GM23338 (cell line): ENCODE measurements around the gene MYT1. TPM values are rescaled to one million over a fixed set of nuclear protein-coding genes. Genes with fewer than 3 reads are reported as not detected.

Experiments
- ATAC-seq: fragments of 200-7000 bp; cut with Tn5 transposase; 3 replicates; pipeline ENCODE4 v1.9.1; 2020
- DNase-seq: peaks from one replicate; pipeline ENCODE4 v3.0.0-alpha.2; 2015; ENCODE audit warnings: low spot score
- H2AFZ ChIP-seq: fragments of 200-600 bp; sonication (generic); 2 replicates; pipeline ENCODE4 v1.8.0; 2016; ENCODE audit warnings: antibody characterized with exemption, mild to moderate bottlenecking, moderate library complexity
- H3F3A ChIP-seq: fragments of 200-600 bp; sonication (generic); replicated peaks from 2 replicates; pipeline ENCODE4 v1.8.0; 2017; ENCODE audit warnings: antibody characterized with exemption, mixed run types, low read depth
- H3K27ac ChIP-seq: fragments of 200-600 bp; sonication (generic); 2 replicates; pipeline ENCODE4 v1.6.1; 2016; ENCODE audit warnings: low read depth
- H3K27me3 ChIP-seq: fragments of 200-600 bp; sonication (generic); 2 replicates; pipeline ENCODE4 v1.8.0; 2016; ENCODE audit warnings: mild to moderate bottlenecking, mixed run types, moderate library complexity; ENCODE audit not compliant: insufficient read depth
- H3K36me3 ChIP-seq: fragments of 200-600 bp; sonication (generic); 2 replicates; pipeline ENCODE4 v1.8.0; 2016; ENCODE audit warnings: mild to moderate bottlenecking; ENCODE audit not compliant: insufficient read depth
- H3K4me1 ChIP-seq: fragments of 200-600 bp; sonication (generic); 2 replicates; pipeline ENCODE4 v1.8.0; 2016; ENCODE audit warnings: mild to moderate bottlenecking, moderate library complexity; ENCODE audit not compliant: insufficient read depth
- H3K4me2 ChIP-seq: fragments of 200-600 bp; sonication (generic); 2 replicates; pipeline ENCODE4 v1.7.1; 2017; ENCODE audit warnings: mixed run types
- H3K4me3 ChIP-seq: fragments of 200-600 bp; sonication (generic); 2 replicates; pipeline ENCODE4 v1.6.1; 2016; ENCODE audit warnings: mixed run types
- H3K79me2 ChIP-seq: fragments of 200-600 bp; sonication (generic); replicated peaks from 2 replicates; pipeline ENCODE4 v1.8.0; 2017; ENCODE audit warnings: mild to moderate bottlenecking; ENCODE audit not compliant: insufficient read depth
- H3K9me2 ChIP-seq: fragments of 200-600 bp; sonication (generic); 2 replicates; pipeline ENCODE4 v1.8.0; 2017; ENCODE audit not compliant: insufficient read depth
- H4K20me1 ChIP-seq: fragments of 200-600 bp; sonication (generic); replicated peaks from 2 replicates; pipeline ENCODE4 v1.8.0; 2017; ENCODE audit warnings: mild to moderate bottlenecking; ENCODE audit not compliant: insufficient read depth
- H3K27ac Mint-ChIP-seq: 2 replicates; pipeline ENCODE4 v1.8.0; 2020; ENCODE audit warnings: inconsistent platforms, mild to moderate bottlenecking, moderate library complexity, mixed read lengths
- H3K27me3 Mint-ChIP-seq: 3 replicates; pipeline ENCODE4 v1.8.0; 2022; ENCODE audit warnings: low read depth, mild to moderate bottlenecking, moderate library complexity, mixed read lengths, inconsistent platforms; ENCODE audit not compliant: insufficient read depth, poor library complexity
- H3K36me3 Mint-ChIP-seq: 3 replicates; pipeline ENCODE4 v1.8.0; 2021; ENCODE audit warnings: low read depth, mild to moderate bottlenecking, inconsistent platforms, moderate library complexity, mixed read lengths
- H3K4me1 Mint-ChIP-seq: 3 replicates; pipeline ENCODE4 v1.8.0; 2020; ENCODE audit warnings: mild to moderate bottlenecking, inconsistent platforms, mixed read lengths
- H3K4me3 Mint-ChIP-seq: 3 replicates; pipeline ENCODE4 v1.8.0; 2021; ENCODE audit warnings: moderate library complexity, mild to moderate bottlenecking, inconsistent platforms, mixed read lengths
- H3K9me3 Mint-ChIP-seq: 3 replicates; pipeline ENCODE4 v1.8.0; 2020; ENCODE audit warnings: moderate library complexity, mild to moderate bottlenecking, inconsistent platforms, mixed read lengths
- CREB1 ChIP-seq: fragments of 250-450 bp; sonication (Bioruptor Pico); IDR thresholded peaks from 2 replicates; pipeline ENCODE4 v1.5.0; 2020; ENCODE audit warnings: low read depth, mild to moderate bottlenecking, moderate library complexity
- EZH2 ChIP-seq: fragments of 200-600 bp; sonication (generic); IDR thresholded peaks from one replicate; pipeline ENCODE4 v1.8.0; 2017; ENCODE audit warnings: antibody characterized with exemption, mild to moderate bottlenecking, low read depth; ENCODE audit not compliant: unreplicated experiment
- EZH2phosphoT487 ChIP-seq: fragments of 200-600 bp; sonication (generic); IDR thresholded peaks from one replicate; pipeline ENCODE4 v1.8.1; 2018; ENCODE audit warnings: antibody characterized with exemption; ENCODE audit not compliant: unreplicated experiment
- JUNB ChIP-seq: IDR thresholded peaks from one replicate; pipeline ENCODE4 v1.6.1; 2016; ENCODE audit warnings: antibody characterized with exemption; ENCODE audit not compliant: unreplicated experiment
- NANOG ChIP-seq: IDR thresholded peaks from 2 replicates; pipeline ENCODE4 v1.6.1; 2016; ENCODE audit warnings: antibody characterized with exemption, borderline replicate concordance
- POLR2AphosphoS5 ChIP-seq: IDR thresholded peaks from 2 replicates; pipeline ENCODE4 v1.6.1; 2016; ENCODE audit warnings: antibody characterized with exemption, low read depth
- ZNF114 ChIP-seq: fragments of 250-450 bp; sonication (Bioruptor Pico); IDR thresholded peaks from 2 replicates; pipeline ENCODE4 v1.5.0; 2020; ENCODE audit warnings: mild to moderate bottlenecking, moderate library complexity
- polyA plus RNA-seq: library from polyadenylated mRNA; unstranded; fragments of >200 nt; fragmentation: Nextera tagmentation; extraction: Ambion mirVana; gene quantifications from 2 replicates; pipeline ENCODE4 v1.2.1, GENCODE V29; 2016
- total RNA-seq: library from RNA; depleted of rRNA; stranded (reverse); fragments of >200 nt; shearing (Covaris generic); gene quantifications from 2 replicates; pipeline ENCODE4 v1.2.3, GENCODE V29; 2014
- TF ChIP-seq, protein P1 (sequence below): fragments of 250-450 bp; sonication (Bioruptor Pico); IDR thresholded peaks from 2 replicates; pipeline ENCODE4 v1.5.0; 2020; ENCODE audit warnings: mild to moderate bottlenecking, moderate library complexity
- TF ChIP-seq, protein P2 (sequence below), 2 experiments: fragments of 200-600 bp in 1 of 2; sonication (generic) in 1 of 2; conservative IDR thresholded peaks; 2 replicates each; pipeline versions ENCODE4 v1.5.1 to v1.6.1; 2016 to 2017; ENCODE audit warnings: antibody characterized with exemption in 2 of 2, low read depth in 2 of 2, mild to moderate bottlenecking in 2 of 2, moderate library complexity in 1 of 2
- TF ChIP-seq, protein P3 (sequence below): IDR thresholded peaks from one replicate; pipeline ENCODE4 v1.6.1; 2018; ENCODE audit warnings: antibody characterized with exemption; ENCODE audit not compliant: unreplicated experiment
- TF ChIP-seq, protein P4 (sequence below): IDR thresholded peaks from 2 replicates; pipeline ENCODE4 v1.6.1; 2016; ENCODE audit warnings: antibody characterized with exemption

Gene MYT1
- total and polyA plus RNA-seq, 2 experiments from 2014 or later: 0.83 to 1.6 TPM

DNA sequence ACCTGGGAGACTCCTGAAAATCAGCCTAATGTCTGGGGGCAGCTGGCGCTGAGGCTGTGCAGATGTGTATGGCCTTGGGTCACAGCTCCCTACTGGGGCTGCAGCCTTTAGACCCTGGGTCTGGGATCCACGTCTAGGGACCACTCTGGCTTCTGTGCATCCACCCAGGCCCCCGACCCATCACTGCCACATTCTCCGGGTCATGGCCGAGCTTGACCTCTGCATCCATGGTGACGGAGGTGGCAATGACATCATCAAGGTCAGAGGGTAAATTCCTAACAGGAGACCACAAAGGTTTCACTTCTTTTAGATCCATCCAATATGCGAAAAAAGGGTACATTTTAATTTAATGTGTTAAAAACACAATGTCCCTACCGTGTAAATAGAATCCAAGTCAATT lies 76.8 kb downstream of the MYT1 start:
- peaks cover 8% of the 10 kb centered on the region for H3K36me3 Mint-ChIP-seq
- no peak overlapping the region for H3K4me3 Mint-ChIP-seq
- Histone ChIP-seq H3F3A (no peaks in the 10 kb centered on the region), H2AFZ (no peak overlapping the region), H3K4me2 (no peak overlapping the region), H3K4me3 (no peak overlapping the region), H3K79me2 (no peaks in the 10 kb centered on the region), H3K4me1 (no peaks in the 10 kb centered on the region), H3K36me3 (no peaks in the 10 kb centered on the region), H3K9me2 (no peaks in the 10 kb centered on the region), H4K20me1 (no peaks in the 10 kb centered on the region), H3K27ac (no peak overlapping the region), H3K27me3 (no peaks in the 10 kb centered on the region)
- peaks cover 14% of the 10 kb centered on the region for H3K27me3 Mint-ChIP-seq
- no peaks in the 10 kb centered on the region for H3K4me1 Mint-ChIP-seq
- no peak overlapping the region for H3K27ac Mint-ChIP-seq
- peaks cover 16% of the 10 kb centered on the region for H3K9me3 Mint-ChIP-seq
- DNase-seq (no peak), ATAC-seq (no peak)
- TF ChIP-seq EZH2 (no peak), JUNB (no peak), POLR2AphosphoS5 (no peak), CREB1 (CRISPR knock-in tag) (no peak), ZNF114 (CRISPR knock-in tag) (no peak), NANOG (no peak), EZH2phosphoT487 (no peak)
- TF ChIP-seq, protein P1, sequence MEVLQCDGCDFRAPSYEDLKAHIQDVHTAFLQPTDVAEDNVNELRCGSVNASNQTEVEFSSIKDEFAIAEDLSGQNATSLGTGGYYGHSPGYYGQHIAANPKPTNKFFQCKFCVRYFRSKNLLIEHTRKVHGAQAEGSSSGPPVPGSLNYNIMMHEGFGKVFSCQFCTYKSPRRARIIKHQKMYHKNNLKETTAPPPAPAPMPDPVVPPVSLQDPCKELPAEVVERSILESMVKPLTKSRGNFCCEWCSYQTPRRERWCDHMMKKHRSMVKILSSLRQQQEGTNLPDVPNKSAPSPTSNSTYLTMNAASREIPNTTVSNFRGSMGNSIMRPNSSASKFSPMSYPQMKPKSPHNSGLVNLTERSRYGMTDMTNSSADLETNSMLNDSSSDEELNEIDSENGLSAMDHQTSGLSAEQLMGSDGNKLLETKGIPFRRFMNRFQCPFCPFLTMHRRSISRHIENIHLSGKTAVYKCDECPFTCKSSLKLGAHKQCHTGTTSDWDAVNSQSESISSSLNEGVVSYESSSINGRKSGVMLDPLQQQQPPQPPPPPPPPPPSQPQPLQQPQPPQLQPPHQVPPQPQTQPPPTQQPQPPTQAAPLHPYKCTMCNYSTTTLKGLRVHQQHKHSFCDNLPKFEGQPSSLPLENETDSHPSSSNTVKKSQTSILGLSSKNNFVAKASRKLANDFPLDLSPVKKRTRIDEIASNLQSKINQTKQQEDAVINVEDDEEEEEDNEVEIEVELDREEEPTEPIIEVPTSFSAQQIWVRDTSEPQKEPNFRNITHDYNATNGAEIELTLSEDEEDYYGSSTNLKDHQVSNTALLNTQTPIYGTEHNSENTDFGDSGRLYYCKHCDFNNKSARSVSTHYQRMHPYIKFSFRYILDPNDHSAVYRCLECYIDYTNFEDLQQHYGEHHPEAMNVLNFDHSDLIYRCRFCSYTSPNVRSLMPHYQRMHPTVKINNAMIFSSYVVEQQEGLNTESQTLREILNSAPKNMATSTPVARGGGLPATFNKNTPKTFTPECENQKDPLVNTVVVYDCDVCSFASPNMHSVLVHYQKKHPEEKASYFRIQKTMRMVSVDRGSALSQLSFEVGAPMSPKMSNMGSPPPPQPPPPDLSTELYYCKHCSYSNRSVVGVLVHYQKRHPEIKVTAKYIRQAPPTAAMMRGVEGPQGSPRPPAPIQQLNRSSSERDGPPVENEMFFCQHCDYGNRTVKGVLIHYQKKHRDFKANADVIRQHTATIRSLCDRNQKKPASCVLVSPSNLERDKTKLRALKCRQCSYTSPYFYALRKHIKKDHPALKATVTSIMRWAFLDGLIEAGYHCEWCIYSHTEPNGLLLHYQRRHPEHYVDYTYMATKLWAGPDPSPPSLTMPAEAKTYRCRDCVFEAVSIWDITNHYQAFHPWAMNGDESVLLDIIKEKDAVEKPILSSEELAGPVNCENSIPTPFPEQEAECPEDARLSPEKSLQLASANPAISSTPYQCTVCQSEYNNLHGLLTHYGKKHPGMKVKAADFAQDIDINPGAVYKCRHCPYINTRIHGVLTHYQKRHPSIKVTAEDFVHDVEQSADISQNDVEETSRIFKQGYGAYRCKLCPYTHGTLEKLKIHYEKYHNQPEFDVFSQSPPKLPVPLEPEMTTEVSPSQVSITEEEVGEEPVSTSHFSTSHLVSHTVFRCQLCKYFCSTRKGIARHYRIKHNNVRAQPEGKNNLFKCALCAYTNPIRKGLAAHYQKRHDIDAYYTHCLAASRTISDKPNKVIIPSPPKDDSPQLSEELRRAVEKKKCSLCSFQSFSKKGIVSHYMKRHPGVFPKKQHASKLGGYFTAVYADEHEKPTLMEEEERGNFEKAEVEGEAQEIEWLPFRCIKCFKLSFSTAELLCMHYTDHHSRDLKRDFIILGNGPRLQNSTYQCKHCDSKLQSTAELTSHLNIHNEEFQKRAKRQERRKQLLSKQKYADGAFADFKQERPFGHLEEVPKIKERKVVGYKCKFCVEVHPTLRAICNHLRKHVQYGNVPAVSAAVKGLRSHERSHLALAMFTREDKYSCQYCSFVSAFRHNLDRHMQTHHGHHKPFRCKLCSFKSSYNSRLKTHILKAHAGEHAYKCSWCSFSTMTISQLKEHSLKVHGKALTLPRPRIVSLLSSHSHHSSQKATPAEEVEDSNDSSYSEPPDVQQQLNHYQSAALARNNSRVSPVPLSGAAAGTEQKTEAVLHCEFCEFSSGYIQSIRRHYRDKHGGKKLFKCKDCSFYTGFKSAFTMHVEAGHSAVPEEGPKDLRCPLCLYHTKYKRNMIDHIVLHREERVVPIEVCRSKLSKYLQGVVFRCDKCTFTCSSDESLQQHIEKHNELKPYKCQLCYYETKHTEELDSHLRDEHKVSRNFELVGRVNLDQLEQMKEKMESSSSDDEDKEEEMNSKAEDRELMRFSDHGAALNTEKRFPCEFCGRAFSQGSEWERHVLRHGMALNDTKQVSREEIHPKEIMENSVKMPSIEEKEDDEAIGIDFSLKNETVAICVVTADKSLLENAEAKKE: no peak
- TF ChIP-seq, protein P2, sequence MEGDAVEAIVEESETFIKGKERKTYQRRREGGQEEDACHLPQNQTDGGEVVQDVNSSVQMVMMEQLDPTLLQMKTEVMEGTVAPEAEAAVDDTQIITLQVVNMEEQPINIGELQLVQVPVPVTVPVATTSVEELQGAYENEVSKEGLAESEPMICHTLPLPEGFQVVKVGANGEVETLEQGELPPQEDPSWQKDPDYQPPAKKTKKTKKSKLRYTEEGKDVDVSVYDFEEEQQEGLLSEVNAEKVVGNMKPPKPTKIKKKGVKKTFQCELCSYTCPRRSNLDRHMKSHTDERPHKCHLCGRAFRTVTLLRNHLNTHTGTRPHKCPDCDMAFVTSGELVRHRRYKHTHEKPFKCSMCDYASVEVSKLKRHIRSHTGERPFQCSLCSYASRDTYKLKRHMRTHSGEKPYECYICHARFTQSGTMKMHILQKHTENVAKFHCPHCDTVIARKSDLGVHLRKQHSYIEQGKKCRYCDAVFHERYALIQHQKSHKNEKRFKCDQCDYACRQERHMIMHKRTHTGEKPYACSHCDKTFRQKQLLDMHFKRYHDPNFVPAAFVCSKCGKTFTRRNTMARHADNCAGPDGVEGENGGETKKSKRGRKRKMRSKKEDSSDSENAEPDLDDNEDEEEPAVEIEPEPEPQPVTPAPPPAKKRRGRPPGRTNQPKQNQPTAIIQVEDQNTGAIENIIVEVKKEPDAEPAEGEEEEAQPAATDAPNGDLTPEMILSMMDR (conservative IDR thresholded peaks at IDR 0.05; ENCODE audit: low read depth in 2 of 2): no peak
- TF ChIP-seq, protein P3, sequence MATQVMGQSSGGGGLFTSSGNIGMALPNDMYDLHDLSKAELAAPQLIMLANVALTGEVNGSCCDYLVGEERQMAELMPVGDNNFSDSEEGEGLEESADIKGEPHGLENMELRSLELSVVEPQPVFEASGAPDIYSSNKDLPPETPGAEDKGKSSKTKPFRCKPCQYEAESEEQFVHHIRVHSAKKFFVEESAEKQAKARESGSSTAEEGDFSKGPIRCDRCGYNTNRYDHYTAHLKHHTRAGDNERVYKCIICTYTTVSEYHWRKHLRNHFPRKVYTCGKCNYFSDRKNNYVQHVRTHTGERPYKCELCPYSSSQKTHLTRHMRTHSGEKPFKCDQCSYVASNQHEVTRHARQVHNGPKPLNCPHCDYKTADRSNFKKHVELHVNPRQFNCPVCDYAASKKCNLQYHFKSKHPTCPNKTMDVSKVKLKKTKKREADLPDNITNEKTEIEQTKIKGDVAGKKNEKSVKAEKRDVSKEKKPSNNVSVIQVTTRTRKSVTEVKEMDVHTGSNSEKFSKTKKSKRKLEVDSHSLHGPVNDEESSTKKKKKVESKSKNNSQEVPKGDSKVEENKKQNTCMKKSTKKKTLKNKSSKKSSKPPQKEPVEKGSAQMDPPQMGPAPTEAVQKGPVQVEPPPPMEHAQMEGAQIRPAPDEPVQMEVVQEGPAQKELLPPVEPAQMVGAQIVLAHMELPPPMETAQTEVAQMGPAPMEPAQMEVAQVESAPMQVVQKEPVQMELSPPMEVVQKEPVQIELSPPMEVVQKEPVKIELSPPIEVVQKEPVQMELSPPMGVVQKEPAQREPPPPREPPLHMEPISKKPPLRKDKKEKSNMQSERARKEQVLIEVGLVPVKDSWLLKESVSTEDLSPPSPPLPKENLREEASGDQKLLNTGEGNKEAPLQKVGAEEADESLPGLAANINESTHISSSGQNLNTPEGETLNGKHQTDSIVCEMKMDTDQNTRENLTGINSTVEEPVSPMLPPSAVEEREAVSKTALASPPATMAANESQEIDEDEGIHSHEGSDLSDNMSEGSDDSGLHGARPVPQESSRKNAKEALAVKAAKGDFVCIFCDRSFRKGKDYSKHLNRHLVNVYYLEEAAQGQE: no peak
- TF ChIP-seq, protein P4, sequence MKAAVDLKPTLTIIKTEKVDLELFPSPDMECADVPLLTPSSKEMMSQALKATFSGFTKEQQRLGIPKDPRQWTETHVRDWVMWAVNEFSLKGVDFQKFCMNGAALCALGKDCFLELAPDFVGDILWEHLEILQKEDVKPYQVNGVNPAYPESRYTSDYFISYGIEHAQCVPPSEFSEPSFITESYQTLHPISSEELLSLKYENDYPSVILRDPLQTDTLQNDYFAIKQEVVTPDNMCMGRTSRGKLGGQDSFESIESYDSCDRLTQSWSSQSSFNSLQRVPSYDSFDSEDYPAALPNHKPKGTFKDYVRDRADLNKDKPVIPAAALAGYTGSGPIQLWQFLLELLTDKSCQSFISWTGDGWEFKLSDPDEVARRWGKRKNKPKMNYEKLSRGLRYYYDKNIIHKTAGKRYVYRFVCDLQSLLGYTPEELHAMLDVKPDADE: no peak
